COR-L47 (cell line): ENCODE results near the gene PHEX.

Source experiments
- DNase-seq: peaks from one replicate; lab custom pipeline; 2025; lab: John Stamatoyannopoulos, UW

PHEX gene

DNA sequence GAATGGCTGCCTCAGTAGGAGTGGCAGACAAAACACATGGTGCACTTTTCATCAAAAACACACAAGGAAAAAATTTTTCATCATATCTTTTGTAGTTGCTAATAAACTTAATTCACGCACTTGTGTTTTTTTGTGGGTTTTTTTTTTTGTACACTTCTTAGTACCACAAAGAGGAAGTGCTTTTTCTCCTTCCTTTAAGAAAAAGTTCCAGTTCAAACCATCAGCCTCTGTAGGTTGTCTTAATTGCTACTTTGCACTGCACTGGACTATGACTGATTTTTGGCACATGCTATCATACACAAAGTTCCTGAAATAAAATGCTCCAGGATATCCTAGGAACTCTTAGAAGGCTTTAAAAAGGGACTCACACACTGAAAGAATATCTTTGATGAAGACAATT is at the start of gene PHEX:
Gene PHEX (plus strand): TSS at position 242 of the 400 bp plus-strand sequence. CDS start 681 bp downstream, outside the sequence.
- DNase-seq, result no peak

- peak; percentile 54 for DNase-seq
Measured at GRCh38 chrX:21985332-21985777, 46.8 kb upstream of the PHEX start.

DNA sequence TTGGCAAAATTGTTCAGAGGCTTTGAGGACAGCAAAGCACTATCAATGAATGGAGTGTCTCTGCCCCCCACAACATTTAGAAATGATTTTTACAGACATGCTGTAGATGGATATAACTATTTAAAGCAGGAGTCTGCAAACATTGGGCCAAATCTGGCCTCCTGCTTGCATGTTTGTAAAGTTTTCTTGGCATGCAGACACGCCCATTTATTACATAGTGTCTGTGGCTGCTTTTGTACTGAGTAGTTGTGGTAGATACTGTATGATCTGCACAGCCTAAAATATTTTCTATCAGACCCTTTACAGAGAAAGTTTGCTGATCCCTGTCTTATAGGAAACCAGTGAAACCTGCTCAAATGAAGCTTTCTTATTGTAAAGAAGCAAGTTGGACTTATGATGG is 45.5 kb upstream of the PHEX start:
- no peak for DNase-seq

DNA sequence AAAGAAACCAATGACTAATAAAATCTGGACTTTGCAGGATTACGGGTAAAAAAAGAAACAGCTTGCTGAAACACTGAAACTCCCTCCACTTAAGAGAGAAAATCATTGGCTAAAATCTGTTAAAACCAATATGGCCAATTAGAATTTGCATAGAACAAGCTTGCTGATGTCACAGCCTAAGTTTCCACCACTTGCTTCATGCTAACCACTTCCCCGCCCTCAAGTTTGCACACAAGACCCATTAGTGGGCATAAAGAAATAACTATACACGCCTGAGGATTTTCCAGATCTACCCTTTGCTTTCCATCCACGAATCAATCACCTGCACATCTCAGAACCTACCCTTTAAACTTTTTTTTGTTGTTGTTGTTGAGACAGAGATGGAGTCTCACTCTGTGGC is 42.7 kb upstream of the PHEX start:
- DNase-seq, result no peak

GRCh38 chrX:21990832-21991231 is 41.3 kb upstream of the PHEX start:
- no peak for DNase-seq

GRCh38 chrX:21991504-21991903 is 40.6 kb upstream of the PHEX start:
- no peak for DNase-seq

GRCh38 chrX:21993265-21993664 is 38.9 kb upstream of the PHEX start:
- no peak for DNase-seq

DNA sequence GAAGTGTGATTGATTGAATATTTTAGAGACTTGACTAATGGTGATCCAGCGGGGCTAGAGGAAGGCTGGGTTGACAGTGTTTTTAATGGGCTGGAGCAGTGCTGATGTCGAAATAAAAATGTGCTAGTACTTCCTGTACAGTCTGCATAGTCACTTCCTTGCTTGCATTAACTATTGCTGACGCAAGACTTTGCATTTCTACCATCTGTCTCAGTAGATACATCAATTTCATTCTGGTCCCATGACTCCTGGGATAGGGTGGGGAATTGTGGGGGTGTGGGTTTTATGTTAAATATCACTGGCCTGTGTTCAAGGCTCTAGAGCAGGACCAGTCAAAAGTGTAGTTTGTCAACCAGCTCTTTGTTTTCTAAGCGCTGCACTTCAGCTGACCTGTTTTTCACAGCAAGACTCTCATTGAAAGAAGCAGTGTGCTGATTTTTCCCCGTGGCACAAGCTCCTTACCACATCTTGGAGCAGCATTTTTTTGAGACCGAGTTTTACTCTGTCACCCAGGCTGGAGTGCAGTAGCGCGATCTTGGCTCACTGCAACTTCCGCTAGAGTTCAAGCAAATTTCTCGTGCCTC is 35.2 kb upstream of the PHEX start:
- no peak for DNase-seq

- no peak for DNase-seq
Measured at GRCh38 chrX:21998037-21998436, 34.1 kb upstream of the PHEX start.

DNA sequence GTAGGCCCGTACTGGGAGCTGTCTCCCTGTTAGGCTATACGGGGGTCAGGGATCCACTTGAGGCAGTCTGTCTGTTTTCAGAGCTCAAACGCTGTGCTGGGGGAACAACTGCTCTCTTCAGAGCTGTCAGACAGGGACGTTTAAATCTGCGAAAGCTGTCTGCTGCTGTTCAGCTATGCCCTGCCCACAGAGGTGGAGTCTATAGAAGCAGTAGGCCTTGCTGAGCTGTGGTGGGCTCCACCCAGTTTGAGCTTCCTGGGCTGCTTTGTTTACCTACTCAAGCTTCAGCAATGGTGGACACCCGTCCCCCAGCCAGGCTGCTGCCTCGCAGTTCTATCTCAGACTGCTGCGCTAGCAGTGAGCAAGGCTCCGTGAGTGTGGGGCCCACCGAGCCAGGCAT is 27.3 kb upstream of the PHEX start:
- no peak for DNase-seq

- no peak for DNase-seq
Measured at GRCh38 chrX:22012051-22012450, 20.1 kb upstream of the PHEX start.

DNA sequence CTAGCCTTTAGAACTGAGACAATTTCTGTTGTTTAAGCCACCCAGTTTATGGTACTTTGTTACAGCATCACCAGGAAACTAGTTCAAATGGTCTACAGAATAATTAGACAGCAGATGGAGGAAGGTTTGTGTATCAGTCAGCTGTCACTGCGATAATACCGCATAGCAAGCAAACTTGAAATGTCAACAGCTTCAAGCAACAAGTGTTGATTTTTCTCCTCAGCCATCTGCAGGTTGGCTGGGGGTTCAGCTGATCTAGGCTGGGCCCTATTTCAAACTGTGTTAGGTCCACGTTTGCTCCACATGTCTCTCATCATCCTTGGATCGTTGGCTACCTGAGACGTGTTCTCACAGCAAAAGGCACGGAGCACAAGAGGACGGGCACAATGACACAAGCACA is 19.2 kb upstream of the PHEX start:
- no peak for DNase-seq

DNA sequence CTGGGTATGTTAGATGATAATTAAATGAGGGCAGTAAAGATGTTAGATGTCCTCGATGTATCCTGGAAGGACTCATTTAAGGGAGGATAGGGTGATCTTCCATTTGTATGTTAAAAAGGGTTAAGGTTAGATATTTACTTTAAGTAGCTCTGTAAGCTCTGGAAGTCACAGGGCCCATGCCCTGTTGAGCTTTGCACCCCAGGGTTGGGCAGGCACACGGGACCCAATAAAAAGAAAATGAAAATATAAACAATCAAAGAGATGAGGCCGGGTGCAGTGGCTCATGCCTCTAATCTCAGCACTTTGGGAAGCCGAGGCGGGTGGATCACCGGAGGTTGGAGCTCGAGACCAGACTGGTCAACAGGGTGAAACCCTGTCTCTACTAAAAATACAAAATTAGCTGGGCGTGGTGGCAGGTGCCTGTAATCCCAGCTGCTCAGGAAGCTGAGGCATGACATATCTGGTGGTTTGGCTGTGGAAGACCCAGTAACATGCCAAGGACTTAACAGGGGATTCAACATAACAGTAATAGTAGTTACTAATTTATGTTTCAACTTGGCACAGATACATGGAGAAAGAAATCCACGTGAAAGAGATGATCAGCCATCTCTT is 16.9 kb upstream of the PHEX start:
- no peak for DNase-seq

- DNase-seq, result no peak
Measured at GRCh38 chrX:22021751-22022324, 10.3 kb upstream of the PHEX start.

DNA sequence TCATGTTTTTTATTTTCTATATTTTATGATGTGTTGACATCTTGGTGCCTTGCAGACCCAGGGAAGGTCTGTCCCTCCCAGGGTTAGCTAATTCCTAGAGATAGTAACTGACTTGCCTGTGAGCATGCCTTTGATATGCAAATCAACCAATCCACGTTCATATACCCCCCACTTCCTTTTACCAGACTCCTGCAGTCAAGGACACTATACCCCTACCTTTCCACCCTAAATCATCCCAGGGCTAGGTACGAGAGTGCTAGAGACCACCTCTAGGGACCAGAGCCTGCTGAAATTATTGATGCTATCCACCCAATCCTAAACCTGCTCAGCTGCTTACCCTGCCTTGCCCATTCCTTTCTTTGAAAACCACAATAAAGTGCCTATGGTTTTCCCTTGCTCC is 7.5 kb upstream of the PHEX start:
- no peak for DNase-seq

GRCh38 chrX:22025751-22026150 is 6.4 kb upstream of the PHEX start:
- DNase-seq, result no peak

- DNase-seq, result no peak
Measured at GRCh38 chrX:22026731-22027130, 5.4 kb upstream of the PHEX start.

GRCh38 chrX:22032506-22032905 is 381 bp downstream of the PHEX start:
- DNase-seq, result no peak

- peak; percentile 31 for DNase-seq
Measured at GRCh38 chrX:22033818-22034217, 1.7 kb downstream of the PHEX start.

DNA sequence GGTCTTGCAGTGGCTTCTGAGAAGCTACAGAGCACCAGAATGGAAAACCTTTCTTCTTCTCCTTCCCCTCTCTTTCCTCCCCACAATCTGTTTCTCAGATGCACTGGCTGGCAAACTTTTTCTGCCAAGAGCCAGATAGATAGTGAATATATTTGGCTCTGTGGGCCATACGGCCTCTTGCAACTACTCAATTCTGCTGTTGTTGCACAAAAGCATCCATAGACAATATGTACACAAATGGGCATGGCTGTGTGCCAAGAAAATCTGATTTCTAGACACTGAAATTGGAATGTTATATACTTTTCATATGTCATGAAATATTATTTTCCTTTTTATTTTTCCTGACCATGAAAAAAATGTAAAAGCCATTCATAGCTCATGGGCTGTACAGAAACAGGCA is 3.1 kb downstream of the PHEX start:
- no peak for DNase-seq

DNA sequence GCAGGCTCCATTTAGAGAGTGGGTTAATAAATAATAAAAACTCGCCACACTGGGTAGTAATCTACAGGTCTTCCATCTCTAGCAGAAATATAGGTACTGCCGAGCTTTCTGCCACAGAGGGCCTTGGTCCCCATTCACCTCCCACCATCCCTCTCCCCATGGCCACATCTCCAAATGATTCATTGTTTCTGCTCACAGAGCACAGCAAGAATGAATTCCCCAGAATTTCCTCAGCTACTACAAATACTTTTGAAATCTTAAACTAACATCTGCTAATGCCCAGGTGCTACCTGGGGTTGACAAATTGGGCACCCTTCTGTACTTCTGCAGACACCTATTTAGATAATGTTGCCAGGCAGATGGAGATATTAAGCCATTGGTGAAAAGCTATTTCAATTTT is 5.1 kb downstream of the PHEX start:
- DNase-seq, result no peak

GRCh38 chrX:22037911-22038537 is 5.9 kb downstream of the PHEX start:
- no peak for DNase-seq

DNA sequence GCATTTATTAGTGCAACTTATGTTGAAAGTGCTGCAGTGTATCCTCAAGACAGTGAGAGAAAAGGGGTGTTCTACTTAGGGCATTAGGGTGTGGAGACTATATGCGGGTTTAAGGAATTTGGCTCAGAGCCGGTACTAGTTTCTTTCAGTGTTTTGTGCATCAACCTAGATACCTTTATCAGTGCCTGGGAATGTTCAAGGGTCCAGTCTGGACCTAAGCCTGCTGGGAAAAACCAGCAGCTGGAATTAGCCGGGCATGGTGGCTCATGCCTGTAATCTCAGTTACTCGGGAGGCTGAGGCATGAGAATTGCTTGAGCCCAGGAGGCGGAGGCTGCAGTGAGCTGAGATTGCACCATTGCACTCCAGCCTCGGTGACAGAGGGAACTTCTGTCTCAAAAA is 7.4 kb downstream of the PHEX start:
- no peak for DNase-seq
